Psoas muscle (tissue), 8 donors: ENCODE measurements around the gene PHLDB2. TPM values are rescaled to one million over a fixed set of nuclear protein-coding genes. Genes with fewer than 3 reads are reported as not detected.

ENCODE experiments used
- ATAC-seq, 4 donors: fragments of 200-7000 bp; cut with Tn5 transposase; one replicate each; pipeline ENCODE4 v1.9.1; 2020; ENCODE audit warnings: moderate library complexity in 3 of 4, mild to moderate bottlenecking in 2 of 4
- DNase-seq, 2 donors: peaks; one replicate each; pipeline ENCODE4 v3.0.0-alpha.2; 2020
- H3K27ac ChIP-seq: fragments of 200-600 bp; one replicate; pipeline ENCODE4 v1.8.0; 2022
- H3K27me3 ChIP-seq, 3 donors: fragments of 200-600 bp in 1 of 3; one replicate each; pipeline versions ENCODE4 v1.6.1 to v1.8.0; 2013 to 2022; ENCODE audit warnings: low read length in 2 of 3, mild to moderate bottlenecking in 2 of 3, moderate library complexity in 1 of 3; ENCODE audit not compliant: insufficient read depth in 3 of 3
- H3K36me3 ChIP-seq, 2 donors: fragments of 200-600 bp in 1 of 2; one replicate each; pipeline versions ENCODE4 v1.6.1 to v1.8.0; 2013 to 2022; ENCODE audit warnings: low read depth in 1 of 2, mild to moderate bottlenecking in 1 of 2, moderate library complexity in 1 of 2; ENCODE audit not compliant: insufficient read depth in 1 of 2
- H3K4me1 ChIP-seq: fragments of 200-600 bp; one replicate; pipeline ENCODE4 v1.8.0; 2022
- H3K4me3 ChIP-seq: fragments of 200-600 bp; one replicate; pipeline ENCODE4 v1.8.0; 2022; ENCODE audit warnings: mild to moderate bottlenecking
- H3K9me3 ChIP-seq: fragments of 200-600 bp; one replicate; pipeline ENCODE4 v1.8.0; 2022
- CTCF ChIP-seq: fragments of 200-600 bp; IDR thresholded peaks from one replicate; pipeline ENCODE4 v1.8.0; 2022; ENCODE audit warnings: antibody characterized with exemption
- WGBS, 3 donors: extraction: QIAGEN DNeasy Blood & Tissue Kit; methylation state at CpG; one replicate each; pipeline versions ENCODE4 v1.1.6 to v1.1.7; 2013; 5-methylcytosine and 5-hydroxymethylcytosine counted together
- intact Hi-C, 2 donors: fragments of 100-400 bp; cut with DNase I; formaldehyde crosslinking; loops; one replicate each; pipeline versions ENCODE4 v1.11.0 to v1.14.2; 2022
- polyA plus RNA-seq, 3 donors: library from polyadenylated mRNA; stranded (reverse); fragments of 200-250 nt; gene quantifications; one replicate each; pipeline ENCODE4 v1.2.3, GENCODE V29; 2013
- total RNA-seq, 4 donors: library from RNA; stranded (reverse); fragmentation: NEBNext Ultra II Directional in 2 of 4; extraction: Animal tissue kit (Norgen Biotek cat#: 25700) in 2 of 4; gene quantifications; one replicate each; pipeline versions ENCODE4 v1.2.1 to v1.2.4, GENCODE V29; 2021 to 2023
- donor health status: healthy with polysubstance abuse.
- donor health status: DM: no; HTN: no; CAD: no; lungs with moderate emphysema.
- donor health status: Bipolar disorder and iron deficiency.
- donor health status: healthy.
- donor health status: DM: yes; HTN: yes; CAD: no.
- donor health status: DM: no; HTN: no; CAD: no.
- donor health status: DM: no; HTN: no; CAD: no.
- donor health status: DM: yes; HTN: yes; CAD: no.

The PHLDB2 gene
- total and polyA plus RNA-seq, 7 donors: 2.9 to 8.5 (median 5.6) TPM

- ATAC-seq (no peak), DNase-seq (no peak)
- WGBS, 3 donors: 90 to 91% (median 91%) methylated on average over 9 of the region's 9 CpGs
- Histone ChIP-seq H3K4me1 (peaks cover 7% of the 10 kb centered on the region), H3K27ac (no peak overlapping the region), H3K9me3 (no peaks in the 10 kb centered on the region), H3K4me3 (no peak overlapping the region), H3K27me3 (no peaks in the 10 kb centered on the region), H3K36me3 (peaks cover 0 to 7% of the 10 kb centered on the region in 2 donors)
- no peak for TF ChIP-seq CTCF
- intact Hi-C loops: no loop called here
Measured at GRCh38 chr3:111919370-111920065, 60.5 kb downstream of the PHLDB2 start.

DNA sequence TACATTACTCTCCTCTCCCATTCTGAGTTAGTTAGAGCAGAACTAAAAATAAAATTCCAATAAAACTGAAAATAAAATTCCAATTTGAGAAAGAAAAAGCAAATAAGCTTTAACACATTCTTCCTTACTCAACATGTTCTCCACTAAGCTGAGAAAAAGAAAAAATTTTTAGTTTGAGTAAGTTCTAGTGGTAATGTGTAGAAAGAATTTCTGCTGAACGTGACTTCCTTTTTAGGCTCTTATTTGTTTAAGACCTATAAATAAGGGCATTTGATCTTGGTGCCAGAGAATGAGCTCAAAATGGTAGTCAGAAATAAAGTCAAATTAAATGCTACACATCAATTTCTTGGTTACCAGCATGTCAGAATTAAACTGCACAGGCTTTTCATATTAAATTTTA is 62.1 kb downstream of the PHLDB2 start:
- H3K36me3 ChIP-seq: peaks cover 0 to 7% of the 10 kb centered on the region in 2 donors
- 81 to 88% (median 88%) methylated on average over 1 of the region's 1 CpG for WGBS, 3 donors
- H3K9me3 ChIP-seq: no peaks in the 10 kb centered on the region
- ATAC-seq (no peak), DNase-seq (no peak)
- intact Hi-C loops: no loop called here
- H3K27ac ChIP-seq: no peak overlapping the region
- H3K4me1 ChIP-seq: peaks cover 24% of the 10 kb centered on the region
- TF ChIP-seq CTCF: no peak
- no peaks in the 10 kb centered on the region for H3K27me3 ChIP-seq
- H3K4me3 ChIP-seq: no peak overlapping the region

DNA sequence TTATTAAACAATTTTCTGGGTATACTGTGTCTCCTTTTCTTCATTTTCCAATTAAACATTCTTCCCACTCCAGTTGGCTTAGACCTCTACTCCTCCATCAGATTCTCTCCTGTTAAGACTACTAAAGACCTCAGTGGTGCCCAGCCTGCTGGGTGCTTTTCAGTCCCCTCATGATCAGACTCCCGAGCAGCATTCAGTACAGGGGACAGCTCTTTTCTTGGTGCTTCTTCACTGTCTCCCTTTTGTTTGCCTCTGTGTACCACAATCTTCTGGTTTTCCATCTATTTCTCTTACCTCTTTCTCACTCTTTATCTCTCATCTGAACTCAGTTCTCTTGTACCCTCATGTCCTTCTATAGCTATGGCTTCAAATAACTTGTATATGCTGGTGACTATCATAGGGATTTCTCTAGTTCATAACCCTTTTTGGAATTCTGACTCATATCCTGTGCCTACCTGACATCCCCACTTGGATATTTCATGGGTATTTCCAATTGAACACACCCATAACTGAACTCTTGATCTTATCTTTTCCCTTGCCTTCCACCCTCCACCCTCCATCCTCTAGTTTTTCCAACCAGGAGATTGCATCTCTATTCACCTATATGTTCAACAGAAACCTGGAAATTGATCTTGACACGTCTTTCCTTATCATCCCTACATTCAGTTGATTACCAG is 64.2 kb downstream of the PHLDB2 start:
- H3K4me1 ChIP-seq: peaks cover 24% of the 10 kb centered on the region

DNA sequence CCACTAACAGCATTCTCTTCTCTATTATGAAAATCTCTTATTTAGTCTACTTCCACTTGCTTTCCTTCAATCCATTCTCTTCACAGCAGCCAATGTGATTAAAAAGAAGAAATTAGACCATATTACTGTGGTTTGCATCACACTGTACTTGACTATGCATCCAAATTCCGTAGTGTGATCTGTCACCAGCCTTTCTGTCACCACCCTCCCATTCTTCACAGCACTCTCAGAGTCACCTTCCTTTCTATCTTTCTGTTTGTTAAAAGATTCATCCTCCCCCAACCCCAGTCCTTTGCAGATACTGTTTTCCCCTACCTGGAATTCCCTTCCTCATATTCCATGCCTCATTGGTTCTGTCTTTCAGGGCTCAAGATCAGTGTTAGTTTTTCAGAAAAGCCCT is 64.7 kb downstream of the PHLDB2 start:
- Histone ChIP-seq H3K4me1 (peaks cover 24% of the 10 kb centered on the region), H3K36me3 (peaks cover 0 to 7% of the 10 kb centered on the region in 2 donors), H3K27ac (peak overlapping the region; percentile 80), H3K9me3 (no peaks in the 10 kb centered on the region), H3K4me3 (no peak overlapping the region), H3K27me3 (no peaks in the 10 kb centered on the region)
- intact Hi-C loops: no loop called here
- no peak for TF ChIP-seq CTCF
- ATAC-seq (no peak), DNase-seq (no peak)
- 0% methylated on average over 1 of the region's 1 CpG; no CpG with 5 or more reads in 1 of the 3 donors for WGBS, 3 donors

More for the DNA sequence above, 64.2 kb downstream of the PHLDB2 start:
- intact Hi-C loops: no loop called here
- Histone ChIP-seq H3K4me3 (no peak overlapping the region), H3K27me3 (no peaks in the 10 kb centered on the region), H3K27ac (peak overlapping the region; percentile 80), H3K9me3 (no peaks in the 10 kb centered on the region), H3K36me3 (peaks cover 0 to 7% of the 10 kb centered on the region in 2 donors)
- no peak for TF ChIP-seq CTCF
- WGBS, 3 donors: 0 to 46% (median 44%) methylated on average over 2 of the region's 2 CpGs
- ATAC-seq: no peak
- no peak for DNase-seq
